Stomach smooth muscle (tissue), 2 donors: ENCODE data around the gene MPDZ.
"Not testable (repeated sequence)": the region's sequence is repeated elsewhere in the genome, so short reads cannot be mapped to it uniquely, and the experiment has no call there.

Source experiments
- H3K27ac ChIP-seq: one replicate; pipeline ENCODE4 v1.7.0; 2013; ENCODE audit warnings: mild to moderate bottlenecking, low read length, inconsistent platforms
- H3K27me3 ChIP-seq, 2 donors: one replicate each; pipeline ENCODE4 v1.7.0; 2013; ENCODE audit warnings: low read length in 2 of 2; ENCODE audit not compliant: insufficient read depth in 2 of 2, control insufficient read depth in 1 of 2
- H3K36me3 ChIP-seq, 2 donors: one replicate each; pipeline ENCODE4 v1.7.0; 2013; ENCODE audit warnings: low read length in 2 of 2; ENCODE audit not compliant: control insufficient read depth in 2 of 2, insufficient read depth in 2 of 2
- H3K4me1 ChIP-seq: one replicate; pipeline ENCODE4 v1.7.0; 2013; ENCODE audit warnings: low read length; ENCODE audit not compliant: control insufficient read depth, insufficient read depth
- H3K4me3 ChIP-seq, 2 donors: one replicate each; pipeline ENCODE4 v1.7.0; 2013; ENCODE audit warnings: low read length in 2 of 2
- H3K9ac ChIP-seq, 2 donors: one replicate each; pipeline ENCODE4 v1.7.0; 2013; ENCODE audit warnings: low read length in 2 of 2, mild to moderate bottlenecking in 1 of 2
- H3K9me3 ChIP-seq, 2 donors: one replicate each; pipeline ENCODE4 v1.7.0; 2013; ENCODE audit warnings: low read length in 2 of 2; ENCODE audit not compliant: control insufficient read depth in 2 of 2
- donor health status: healthy.
- donor health status: Pancreatic carcinoma.

The MPDZ gene

DNA sequence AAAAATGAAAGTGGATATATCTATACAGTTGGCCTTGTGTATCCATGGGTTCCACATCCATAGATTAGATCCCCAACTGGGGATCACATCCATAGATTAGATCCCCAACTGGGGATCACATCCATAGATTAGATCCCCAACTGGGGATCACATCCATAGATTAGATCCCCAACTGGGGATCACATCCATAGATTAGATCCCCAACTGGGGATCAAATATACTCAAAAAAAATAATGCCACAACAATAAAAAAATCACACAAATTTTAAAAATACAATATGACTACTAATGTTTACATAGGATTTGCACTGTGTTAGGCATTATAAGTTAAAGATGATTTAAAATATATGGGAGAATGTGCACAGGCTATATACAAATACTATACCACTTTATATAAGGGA, 56.8 kb downstream of the MPDZ start:
- peaks cover 16 to 18% of the 10 kb centered on the region in 2 donors for H3K36me3 ChIP-seq
- not testable (repeated sequence) for H3K27me3 ChIP-seq, H3K4me1 ChIP-seq, H3K4me3 ChIP-seq, H3K27ac ChIP-seq, H3K9ac ChIP-seq, H3K9me3 ChIP-seq

DNA sequence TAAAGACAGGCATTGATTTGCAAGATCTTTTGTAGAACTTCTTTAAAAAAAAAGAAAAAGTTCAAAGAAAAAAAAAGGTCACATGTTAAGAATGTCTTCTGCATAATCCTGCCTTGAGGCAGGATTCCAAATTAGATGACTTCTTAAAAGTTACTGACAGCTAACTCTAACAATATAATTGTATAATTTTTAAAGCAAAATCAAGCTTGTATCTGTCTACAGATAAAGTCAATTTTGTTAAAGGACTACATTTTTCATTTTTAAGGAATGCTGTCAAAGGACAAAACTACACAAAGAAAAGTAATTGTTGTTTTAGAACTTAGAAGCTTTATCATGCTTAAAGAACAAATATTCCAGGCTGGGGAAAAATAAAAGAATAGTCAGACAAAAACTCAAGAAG, 57.8 kb downstream of the MPDZ start:
- H3K4me1 ChIP-seq = no peaks in the 10 kb centered on the region
- H3K4me3 ChIP-seq = no peak overlapping the region
- no peaks in the 10 kb centered on the region for H3K9me3 ChIP-seq
- H3K27ac ChIP-seq = no peak overlapping the region
- no peaks in the 10 kb centered on the region for H3K27me3 ChIP-seq
- H3K9ac ChIP-seq = no peak overlapping the region
- peaks cover 18% of the 10 kb centered on the region in 2 donors for H3K36me3 ChIP-seq

DNA sequence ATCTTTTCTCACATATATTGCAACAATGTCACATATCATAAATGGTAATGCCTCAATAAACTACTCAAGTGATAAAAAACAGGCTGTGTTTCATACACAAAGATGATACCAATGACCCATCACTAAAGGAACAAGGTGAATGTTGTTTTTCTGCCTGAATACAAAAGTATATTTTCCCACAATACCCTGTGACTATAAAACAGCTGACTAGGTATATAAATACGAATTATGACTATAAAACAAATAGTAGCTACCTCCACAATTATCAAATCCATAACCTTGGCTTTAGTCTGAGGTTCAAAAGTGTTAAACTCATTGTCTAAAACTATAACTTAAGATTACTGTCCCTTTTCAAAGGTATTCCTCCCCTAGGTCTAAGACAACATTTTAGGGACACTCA, 58.7 kb downstream of the MPDZ start:
- H3K27me3 ChIP-seq = no peaks in the 10 kb centered on the region
- no peak overlapping the region for H3K9ac ChIP-seq
- peaks cover 14 to 18% of the 10 kb centered on the region in 2 donors for H3K36me3 ChIP-seq
- H3K4me1 ChIP-seq = no peaks in the 10 kb centered on the region
- H3K4me3 ChIP-seq = no peak overlapping the region
- H3K27ac ChIP-seq = no peak overlapping the region
- H3K9me3 ChIP-seq = no peaks in the 10 kb centered on the region

DNA sequence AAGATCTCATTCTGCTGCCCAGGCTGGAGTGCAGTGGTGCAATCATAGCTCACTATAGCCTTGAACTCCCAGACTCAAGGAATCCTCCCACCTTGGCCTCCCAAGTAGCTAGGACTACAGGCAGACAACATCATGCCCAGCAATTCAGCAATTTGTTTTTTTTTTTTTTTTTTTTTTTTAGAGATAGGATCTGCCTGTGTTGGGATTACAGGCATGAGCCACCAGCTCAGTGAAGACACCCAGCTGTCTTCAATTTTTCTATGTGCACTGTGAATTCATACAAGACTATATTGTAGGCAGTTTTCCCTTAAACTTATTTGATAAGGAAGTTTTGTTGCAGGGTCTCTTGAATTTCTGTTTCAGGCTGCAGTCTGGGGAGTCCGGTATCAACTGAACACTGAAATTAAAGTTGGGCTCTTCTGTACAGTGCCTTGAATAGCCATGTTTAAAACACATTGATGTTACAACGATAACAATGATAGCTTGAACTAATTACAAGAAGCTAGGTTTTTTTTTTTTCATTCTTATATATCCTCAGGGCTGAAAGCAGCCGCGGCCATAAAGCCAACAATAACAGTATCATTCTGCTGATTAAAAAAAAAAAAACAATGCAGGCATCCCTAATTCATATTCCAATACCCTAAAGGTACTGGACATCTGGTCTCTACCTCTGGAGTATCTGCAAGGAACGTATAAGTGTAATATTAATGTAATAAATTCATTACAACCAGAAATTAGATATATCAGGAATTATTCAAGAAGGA, 63.5 kb downstream of the MPDZ start:
- H3K36me3 ChIP-seq = peaks cover 4 to 16% of the 10 kb centered on the region in 2 donors
- H3K9ac ChIP-seq = no peak overlapping the region
- no peaks in the 10 kb centered on the region for H3K4me1 ChIP-seq
- no peaks in the 10 kb centered on the region for H3K27me3 ChIP-seq
- H3K9me3 ChIP-seq = no peaks in the 10 kb centered on the region
- no peak overlapping the region for H3K4me3 ChIP-seq
- H3K27ac ChIP-seq = no peak overlapping the region

DNA sequence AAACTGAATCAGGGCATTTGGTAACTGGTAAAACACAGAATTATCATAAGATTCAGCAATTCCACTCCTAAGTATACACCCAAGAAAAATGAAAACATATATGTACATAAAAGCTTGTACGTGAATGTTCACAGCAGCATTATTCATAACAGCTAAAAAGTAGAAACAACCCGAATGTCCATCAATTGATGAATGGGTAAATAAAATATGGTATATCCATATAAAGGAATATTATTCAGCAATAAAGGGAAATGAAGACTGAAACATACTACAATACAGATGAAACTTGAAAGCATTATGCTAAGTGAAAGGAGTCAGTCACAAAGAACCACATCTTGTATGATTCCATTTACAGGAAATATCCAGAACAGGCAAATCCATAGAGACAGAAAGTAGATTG, 65.5 kb downstream of the MPDZ start:
- no peaks in the 10 kb centered on the region for H3K27me3 ChIP-seq
- H3K4me1 ChIP-seq = no peaks in the 10 kb centered on the region
- H3K9ac ChIP-seq = no peak overlapping the region
- H3K4me3 ChIP-seq = no peak overlapping the region
- peaks cover 3 to 7% of the 10 kb centered on the region in 2 donors for H3K36me3 ChIP-seq
- no peak overlapping the region for H3K27ac ChIP-seq
- no peaks in the 10 kb centered on the region for H3K9me3 ChIP-seq

DNA sequence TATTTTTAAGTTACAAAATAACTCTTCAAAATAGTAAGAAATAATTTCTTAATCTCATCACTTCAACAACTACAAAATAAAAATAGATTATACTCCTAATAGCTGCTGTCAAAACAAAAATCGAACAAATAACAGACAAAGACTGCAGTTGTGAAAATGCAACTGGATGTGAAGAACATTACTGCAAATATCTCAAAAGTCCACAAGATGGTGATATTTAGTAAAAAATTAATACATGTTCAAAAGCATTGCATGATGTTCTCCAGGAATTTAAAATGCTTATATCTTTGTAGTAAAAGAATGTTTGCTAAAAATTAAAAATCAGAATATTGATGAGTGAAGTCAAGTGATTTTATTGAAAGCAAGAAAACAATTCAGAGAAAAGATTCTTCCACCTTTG, 66.2 kb downstream of the MPDZ start:
- Histone ChIP-seq H3K9me3 (no peaks in the 10 kb centered on the region), H3K27me3 (no peaks in the 10 kb centered on the region), H3K4me1 (no peaks in the 10 kb centered on the region), H3K9ac (no peak overlapping the region), H3K27ac (no peak overlapping the region), H3K4me3 (no peak overlapping the region), H3K36me3 (peaks cover 3 to 7% of the 10 kb centered on the region in 2 donors)

DNA sequence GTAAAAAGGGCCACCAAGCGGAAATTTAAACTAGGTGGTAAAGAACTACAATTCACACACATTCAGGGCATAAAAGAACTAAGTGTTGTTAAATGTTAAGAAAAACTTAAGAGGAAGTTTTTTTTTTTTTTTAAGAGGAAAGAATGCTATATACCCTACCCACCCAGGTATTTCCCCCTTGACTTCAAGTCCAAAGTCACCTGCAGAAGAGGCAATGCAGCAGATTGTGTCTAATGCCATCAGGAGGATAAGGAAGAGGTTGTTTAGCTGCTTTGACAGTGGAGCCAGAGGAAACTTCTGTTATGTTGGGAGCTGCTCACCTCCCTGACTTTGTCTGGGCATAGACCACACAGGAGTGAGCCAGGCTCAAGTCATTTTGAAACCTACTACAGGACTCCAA, 69.2 kb downstream of the MPDZ start:
- peaks cover 3 to 11% of the 10 kb centered on the region in 2 donors for H3K36me3 ChIP-seq
- no peaks in the 10 kb centered on the region for H3K4me1 ChIP-seq
- no peak overlapping the region for H3K27ac ChIP-seq
- H3K4me3 ChIP-seq = no peak overlapping the region
- no peaks in the 10 kb centered on the region for H3K9me3 ChIP-seq
- H3K27me3 ChIP-seq = no peaks in the 10 kb centered on the region
- no peak overlapping the region for H3K9ac ChIP-seq

DNA sequence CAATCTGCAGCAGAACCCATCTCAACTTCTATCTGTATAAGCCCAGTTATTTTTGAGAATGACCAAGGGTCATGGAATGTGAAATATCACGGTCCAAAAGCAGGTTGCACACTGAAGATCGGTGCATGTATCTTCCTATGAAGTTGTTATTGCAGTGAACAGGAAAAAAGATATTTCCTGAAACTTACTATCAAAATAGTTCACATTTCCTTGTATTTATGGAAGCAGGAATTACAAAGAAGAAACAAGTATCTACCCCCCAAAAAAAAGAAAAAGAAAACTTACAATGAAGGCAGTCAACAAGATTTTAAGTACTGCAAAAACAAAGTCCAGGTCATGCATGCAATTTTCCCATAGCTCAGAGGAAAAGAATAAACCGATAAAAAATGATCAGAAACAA, 70.0 kb downstream of the MPDZ start:
- Histone ChIP-seq H3K9ac (no peak overlapping the region), H3K4me3 (no peak overlapping the region), H3K27ac (no peak overlapping the region)

DNA sequence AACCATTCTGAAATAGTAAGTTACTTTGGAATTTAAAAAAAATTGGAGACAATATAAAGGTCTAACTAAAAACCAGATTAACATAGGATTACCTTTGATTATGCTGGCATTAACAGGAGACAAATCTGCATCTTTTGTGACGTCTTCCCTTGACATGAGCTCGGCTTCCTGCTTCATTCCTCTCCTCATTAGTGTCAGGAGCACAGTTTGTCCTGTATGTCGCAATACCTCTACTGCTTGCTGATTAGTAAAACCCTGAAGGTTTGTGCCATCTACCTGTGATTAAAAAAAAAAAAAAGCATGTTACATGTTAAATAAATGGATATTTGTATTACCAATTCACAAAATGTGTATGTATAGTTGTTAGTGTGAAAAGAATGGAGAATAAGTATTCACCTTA, 73.7 kb downstream of the MPDZ start:
- H3K27me3 ChIP-seq = no peaks in the 10 kb centered on the region
- no peak overlapping the region for H3K9ac ChIP-seq
- H3K36me3 ChIP-seq = peaks cover 11 to 20% of the 10 kb centered on the region in 2 donors
- H3K27ac ChIP-seq = no peak overlapping the region
- no peaks in the 10 kb centered on the region for H3K4me1 ChIP-seq
- H3K9me3 ChIP-seq = no peaks in the 10 kb centered on the region
- H3K4me3 ChIP-seq = no peak overlapping the region

More for the DNA sequence above, 70.0 kb downstream of the MPDZ start:
- Histone ChIP-seq H3K36me3 (peaks cover 3 to 14% of the 10 kb centered on the region in 2 donors), H3K27me3 (no peaks in the 10 kb centered on the region), H3K9me3 (no peaks in the 10 kb centered on the region), H3K4me1 (no peaks in the 10 kb centered on the region)

DNA sequence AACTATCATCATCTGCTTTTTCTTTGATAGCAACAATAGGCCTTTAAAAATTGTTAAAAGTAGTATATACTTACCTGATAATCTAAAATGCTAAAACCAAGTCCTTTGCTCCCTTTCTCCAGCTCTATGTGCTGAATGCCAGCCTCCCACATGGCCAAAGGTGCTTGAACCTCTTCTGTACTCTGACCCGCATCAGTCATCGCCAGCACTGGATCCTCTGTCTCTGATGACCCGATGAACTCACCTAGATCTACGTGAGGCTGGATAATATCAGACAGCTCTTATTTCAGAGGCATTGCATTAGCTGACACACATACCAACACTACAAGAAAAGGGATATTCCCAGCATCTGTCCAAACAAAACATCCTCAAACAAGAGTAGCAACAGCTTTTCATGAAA, 89.5 kb downstream of the MPDZ start:
- Histone ChIP-seq H3K27me3 (no peaks in the 10 kb centered on the region), H3K9me3 (no peaks in the 10 kb centered on the region), H3K4me1 (no peaks in the 10 kb centered on the region), H3K36me3 (peaks cover 19 to 23% of the 10 kb centered on the region in 2 donors), H3K9ac (no peak overlapping the region), H3K4me3 (no peak overlapping the region), H3K27ac (no peak overlapping the region)

DNA sequence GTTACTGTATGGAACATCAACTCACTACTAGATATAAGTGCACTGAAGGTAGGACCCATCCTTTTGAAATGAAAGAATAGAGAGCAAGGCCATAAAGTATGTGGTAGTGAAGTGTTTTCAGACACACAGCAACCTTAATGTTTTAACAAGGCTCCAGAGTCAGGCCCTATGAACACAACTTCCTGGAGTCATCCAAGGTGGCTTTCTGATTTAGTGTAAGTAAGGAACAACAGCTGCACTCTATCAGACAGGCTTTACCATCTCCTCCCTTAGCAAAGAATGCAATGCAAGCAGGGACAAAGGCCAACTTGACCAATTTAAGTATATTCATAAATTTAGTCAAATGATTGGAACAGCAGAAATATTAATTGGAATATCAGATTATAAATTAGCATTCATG, 90.1 kb downstream of the MPDZ start:
- H3K9ac ChIP-seq = no peak overlapping the region
- H3K27ac ChIP-seq = no peak overlapping the region
- H3K27me3 ChIP-seq = no peaks in the 10 kb centered on the region
- no peaks in the 10 kb centered on the region for H3K9me3 ChIP-seq
- no peaks in the 10 kb centered on the region for H3K4me1 ChIP-seq
- peaks cover 19% of the 10 kb centered on the region in 2 donors for H3K36me3 ChIP-seq
- H3K4me3 ChIP-seq = no peak overlapping the region
